ENCODE data around the gene LASP1NB.

The LASP1NB gene

DNA sequence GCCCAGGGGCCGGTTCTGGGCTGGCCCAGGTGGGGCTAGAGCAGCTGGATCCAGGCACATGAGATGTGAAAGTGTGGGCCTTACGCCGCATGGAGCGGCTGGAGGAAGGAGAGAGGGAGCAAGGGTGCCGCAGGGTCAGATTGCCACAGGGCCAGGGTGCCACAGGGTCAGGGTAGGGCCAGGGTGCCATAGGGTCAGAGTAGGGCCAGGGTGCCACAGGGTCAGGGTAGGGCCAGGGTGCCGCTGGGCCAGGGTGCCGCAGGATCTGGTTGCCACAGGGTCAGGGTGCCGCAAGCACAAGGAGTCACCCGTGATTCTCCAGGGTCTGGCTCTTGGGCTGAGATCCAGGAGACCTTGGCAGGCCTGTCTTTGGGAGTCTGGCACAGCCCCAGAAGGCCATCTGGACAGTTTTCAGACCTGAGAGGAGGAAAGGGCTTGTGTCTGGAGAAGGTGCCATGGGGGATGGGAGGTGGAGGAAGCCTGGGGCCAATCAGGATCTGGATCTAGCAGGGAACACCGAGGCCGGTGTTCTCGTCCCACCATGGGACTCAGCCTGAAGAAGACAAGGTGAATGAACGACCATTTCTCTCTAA, 13.1 kb upstream of the LASP1NB start:
- no peak for DNase-seq (ENCODE audit: low spot score)
- Histone ChIP-seq H3K4me3 (ENCODE audit: low read depth in 1 of 3, low read length in 3 of 3) (no peak overlapping the region), H3K4me1 (ENCODE audit: control insufficient read depth in 4 of 4, insufficient read depth in 4 of 4, low read length in 3 of 4) (peaks cover 17 to 42% (median 29%) of the 10 kb centered on the region in 4 donors), H3K36me3 (ENCODE audit: control insufficient read depth in 4 of 4, insufficient read depth in 3 of 4, low read depth in 1 of 4, low read length in 3 of 4) (peaks cover 10 to 21% (median 15%) of the 10 kb centered on the region in 4 donors), H3K27me3 (ENCODE audit: control insufficient read depth in 4 of 4, insufficient read depth in 4 of 4, low read length in 3 of 4) (no peaks in the 10 kb centered on the region), H3K9ac (ENCODE audit: low read depth in 1 of 2, low read length in 2 of 2) (no peak overlapping the region), H3K9me3 (ENCODE audit: control insufficient read depth in 4 of 4, low read length in 3 of 4) (no peaks in the 10 kb centered on the region), H3K27ac (ENCODE audit: low read depth in 1 of 2, low read length in 2 of 2) (peak overlapping the region in 1 of 2 donors; percentile 15)
- WGBS: 33% methylated on average over 13 of the region's 13 CpGs
- TF ChIP-seq GABPA (IDR thresholded peaks at IDR 0.05 in 1 of 2, conservative IDR thresholded peaks at IDR 0.05 in 1 of 2) (no peak), NR2F2 (IDR thresholded peaks at IDR 0.05) (peak; percentile 99), HNF4G (IDR thresholded peaks at IDR 0.05) (peak; percentile 64), FOXA2 (IDR thresholded peaks at IDR 0.05) (no peak), RAD21 (IDR thresholded peaks at IDR 0.05) (peak; percentile 25 to 63), JUND (IDR thresholded peaks at IDR 0.05) (no peak), HNF4A (conservative IDR thresholded peaks at IDR 0.05) (peak; percentile 91), EGR1 (IDR thresholded peaks at IDR 0.05; ENCODE audit: low read depth in 2 of 2) (no peak), SP1 (IDR thresholded peaks at IDR 0.05) (peak; percentile 78), YY1 (IDR thresholded peaks at IDR 0.05) (no peak), RXRA (IDR thresholded peaks at IDR 0.05) (peak; percentile 100)
- TF ChIP-seq, protein P1, sequence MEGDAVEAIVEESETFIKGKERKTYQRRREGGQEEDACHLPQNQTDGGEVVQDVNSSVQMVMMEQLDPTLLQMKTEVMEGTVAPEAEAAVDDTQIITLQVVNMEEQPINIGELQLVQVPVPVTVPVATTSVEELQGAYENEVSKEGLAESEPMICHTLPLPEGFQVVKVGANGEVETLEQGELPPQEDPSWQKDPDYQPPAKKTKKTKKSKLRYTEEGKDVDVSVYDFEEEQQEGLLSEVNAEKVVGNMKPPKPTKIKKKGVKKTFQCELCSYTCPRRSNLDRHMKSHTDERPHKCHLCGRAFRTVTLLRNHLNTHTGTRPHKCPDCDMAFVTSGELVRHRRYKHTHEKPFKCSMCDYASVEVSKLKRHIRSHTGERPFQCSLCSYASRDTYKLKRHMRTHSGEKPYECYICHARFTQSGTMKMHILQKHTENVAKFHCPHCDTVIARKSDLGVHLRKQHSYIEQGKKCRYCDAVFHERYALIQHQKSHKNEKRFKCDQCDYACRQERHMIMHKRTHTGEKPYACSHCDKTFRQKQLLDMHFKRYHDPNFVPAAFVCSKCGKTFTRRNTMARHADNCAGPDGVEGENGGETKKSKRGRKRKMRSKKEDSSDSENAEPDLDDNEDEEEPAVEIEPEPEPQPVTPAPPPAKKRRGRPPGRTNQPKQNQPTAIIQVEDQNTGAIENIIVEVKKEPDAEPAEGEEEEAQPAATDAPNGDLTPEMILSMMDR (IDR thresholded peaks at IDR 0.05; ENCODE audit: low read depth, low read length, missing input control): no peak
- TF ChIP-seq, protein P2, sequence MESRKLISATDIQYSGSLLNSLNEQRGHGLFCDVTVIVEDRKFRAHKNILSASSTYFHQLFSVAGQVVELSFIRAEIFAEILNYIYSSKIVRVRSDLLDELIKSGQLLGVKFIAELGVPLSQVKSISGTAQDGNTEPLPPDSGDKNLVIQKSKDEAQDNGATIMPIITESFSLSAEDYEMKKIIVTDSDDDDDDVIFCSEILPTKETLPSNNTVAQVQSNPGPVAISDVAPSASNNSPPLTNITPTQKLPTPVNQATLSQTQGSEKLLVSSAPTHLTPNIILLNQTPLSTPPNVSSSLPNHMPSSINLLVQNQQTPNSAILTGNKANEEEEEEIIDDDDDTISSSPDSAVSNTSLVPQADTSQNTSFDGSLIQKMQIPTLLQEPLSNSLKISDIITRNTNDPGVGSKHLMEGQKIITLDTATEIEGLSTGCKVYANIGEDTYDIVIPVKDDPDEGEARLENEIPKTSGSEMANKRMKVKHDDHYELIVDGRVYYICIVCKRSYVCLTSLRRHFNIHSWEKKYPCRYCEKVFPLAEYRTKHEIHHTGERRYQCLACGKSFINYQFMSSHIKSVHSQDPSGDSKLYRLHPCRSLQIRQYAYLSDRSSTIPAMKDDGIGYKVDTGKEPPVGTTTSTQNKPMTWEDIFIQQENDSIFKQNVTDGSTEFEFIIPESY (IDR thresholded peaks at IDR 0.05): peak; percentile 58
- TF ChIP-seq, protein P3, sequence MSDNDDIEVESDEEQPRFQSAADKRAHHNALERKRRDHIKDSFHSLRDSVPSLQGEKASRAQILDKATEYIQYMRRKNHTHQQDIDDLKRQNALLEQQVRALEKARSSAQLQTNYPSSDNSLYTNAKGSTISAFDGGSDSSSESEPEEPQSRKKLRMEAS (IDR thresholded peaks at IDR 0.05): peak; percentile 77
- TF ChIP-seq, protein P4, sequence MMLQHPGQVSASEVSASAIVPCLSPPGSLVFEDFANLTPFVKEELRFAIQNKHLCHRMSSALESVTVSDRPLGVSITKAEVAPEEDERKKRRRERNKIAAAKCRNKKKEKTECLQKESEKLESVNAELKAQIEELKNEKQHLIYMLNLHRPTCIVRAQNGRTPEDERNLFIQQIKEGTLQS (IDR thresholded peaks at IDR 0.05): peak; percentile 11

DNA sequence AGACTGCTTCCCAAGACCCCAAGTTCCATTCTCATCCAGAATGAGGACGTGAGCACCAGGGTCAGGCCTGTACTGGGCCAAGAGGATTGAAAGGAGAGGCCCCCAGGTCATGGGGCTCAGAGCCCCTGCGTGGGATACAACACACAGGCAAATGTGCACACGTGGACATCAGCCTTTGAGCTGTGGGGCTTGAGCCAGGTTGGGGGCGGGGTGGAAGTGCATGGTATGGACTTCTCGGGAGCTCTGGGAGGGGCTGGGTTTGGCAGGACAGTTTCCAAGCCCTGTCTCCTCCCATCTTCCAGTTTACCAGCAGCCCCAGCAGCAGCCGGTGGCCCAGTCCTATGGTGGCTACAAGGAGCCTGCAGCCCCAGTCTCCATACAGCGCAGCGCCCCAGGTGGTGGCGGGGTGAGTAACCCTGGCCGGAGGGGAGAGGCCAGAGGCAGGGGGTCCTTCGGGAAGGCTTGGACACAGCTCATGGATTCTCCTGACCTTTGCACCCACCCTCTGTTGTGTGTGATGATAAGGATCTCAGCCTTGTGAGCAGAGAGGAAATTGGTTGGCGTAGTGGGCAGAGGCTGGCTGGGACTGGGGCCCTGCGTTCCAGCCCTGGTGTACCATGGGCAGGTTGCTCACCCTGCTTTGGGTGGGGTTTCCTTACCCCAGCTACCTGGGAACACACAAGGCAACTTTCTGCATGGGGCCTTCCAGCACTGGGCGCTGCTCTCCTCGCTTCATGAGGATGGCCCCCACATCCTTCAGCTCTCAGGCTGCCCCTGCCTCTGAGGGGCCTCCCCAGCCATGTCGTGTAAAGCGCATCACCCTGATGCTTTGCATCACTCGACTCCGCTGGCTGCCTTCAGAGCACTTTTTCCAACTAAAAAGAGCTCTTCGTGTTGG, 10.4 kb upstream of the LASP1NB start:
- Histone ChIP-seq H3K36me3 (ENCODE audit: control insufficient read depth in 4 of 4, insufficient read depth in 3 of 4, low read depth in 1 of 4, low read length in 3 of 4) (peaks cover 10 to 42% (median 25%) of the 10 kb centered on the region in 4 donors), H3K4me3 (ENCODE audit: low read depth in 1 of 3, low read length in 3 of 3) (peak overlapping the region in 1 of 3 donors; percentile 20), H3K27ac (ENCODE audit: low read depth in 1 of 2, low read length in 2 of 2) (peak overlapping the region in 1 of 2 donors; percentile 57), H3K9ac (ENCODE audit: low read depth in 1 of 2, low read length in 2 of 2) (no peak overlapping the region), H3K4me1 (ENCODE audit: control insufficient read depth in 4 of 4, insufficient read depth in 4 of 4, low read length in 3 of 4) (peaks cover 17 to 49% (median 31%) of the 10 kb centered on the region in 4 donors), H3K27me3 (ENCODE audit: control insufficient read depth in 4 of 4, insufficient read depth in 4 of 4, low read length in 3 of 4) (no peaks in the 10 kb centered on the region), H3K9me3 (ENCODE audit: control insufficient read depth in 4 of 4, low read length in 3 of 4) (no peaks in the 10 kb centered on the region)
- WGBS: 63% methylated on average over 20 of the region's 20 CpGs
- DNase-seq (ENCODE audit: low spot score): no peak
- peak; percentile 43 for TF ChIP-seq SP1 (IDR thresholded peaks at IDR 0.05)
- TF ChIP-seq, protein P3 (IDR thresholded peaks at IDR 0.05): no peak
- peak; percentile 31 for TF ChIP-seq YY1 (IDR thresholded peaks at IDR 0.05)
- TF ChIP-seq, protein P1 (IDR thresholded peaks at IDR 0.05; ENCODE audit: low read depth, low read length, missing input control): no peak
- peak in 1 of 2 donors; percentile 52 for TF ChIP-seq RAD21 (IDR thresholded peaks at IDR 0.05)
- TF ChIP-seq, protein P5, sequence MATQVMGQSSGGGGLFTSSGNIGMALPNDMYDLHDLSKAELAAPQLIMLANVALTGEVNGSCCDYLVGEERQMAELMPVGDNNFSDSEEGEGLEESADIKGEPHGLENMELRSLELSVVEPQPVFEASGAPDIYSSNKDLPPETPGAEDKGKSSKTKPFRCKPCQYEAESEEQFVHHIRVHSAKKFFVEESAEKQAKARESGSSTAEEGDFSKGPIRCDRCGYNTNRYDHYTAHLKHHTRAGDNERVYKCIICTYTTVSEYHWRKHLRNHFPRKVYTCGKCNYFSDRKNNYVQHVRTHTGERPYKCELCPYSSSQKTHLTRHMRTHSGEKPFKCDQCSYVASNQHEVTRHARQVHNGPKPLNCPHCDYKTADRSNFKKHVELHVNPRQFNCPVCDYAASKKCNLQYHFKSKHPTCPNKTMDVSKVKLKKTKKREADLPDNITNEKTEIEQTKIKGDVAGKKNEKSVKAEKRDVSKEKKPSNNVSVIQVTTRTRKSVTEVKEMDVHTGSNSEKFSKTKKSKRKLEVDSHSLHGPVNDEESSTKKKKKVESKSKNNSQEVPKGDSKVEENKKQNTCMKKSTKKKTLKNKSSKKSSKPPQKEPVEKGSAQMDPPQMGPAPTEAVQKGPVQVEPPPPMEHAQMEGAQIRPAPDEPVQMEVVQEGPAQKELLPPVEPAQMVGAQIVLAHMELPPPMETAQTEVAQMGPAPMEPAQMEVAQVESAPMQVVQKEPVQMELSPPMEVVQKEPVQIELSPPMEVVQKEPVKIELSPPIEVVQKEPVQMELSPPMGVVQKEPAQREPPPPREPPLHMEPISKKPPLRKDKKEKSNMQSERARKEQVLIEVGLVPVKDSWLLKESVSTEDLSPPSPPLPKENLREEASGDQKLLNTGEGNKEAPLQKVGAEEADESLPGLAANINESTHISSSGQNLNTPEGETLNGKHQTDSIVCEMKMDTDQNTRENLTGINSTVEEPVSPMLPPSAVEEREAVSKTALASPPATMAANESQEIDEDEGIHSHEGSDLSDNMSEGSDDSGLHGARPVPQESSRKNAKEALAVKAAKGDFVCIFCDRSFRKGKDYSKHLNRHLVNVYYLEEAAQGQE (IDR thresholded peaks at IDR 0.05): no peak
- peak; percentile 63 to 80 for TF ChIP-seq RXRA (IDR thresholded peaks at IDR 0.05)
- peak; percentile 14 for TF ChIP-seq NR2F2 (IDR thresholded peaks at IDR 0.05)
- no peak for TF ChIP-seq FOXA2 (IDR thresholded peaks at IDR 0.05)
- TF ChIP-seq, protein P4 (IDR thresholded peaks at IDR 0.05): no peak
- no peak for TF ChIP-seq JUND (IDR thresholded peaks at IDR 0.05)
- no peak for TF ChIP-seq TAF1 (conservative IDR thresholded peaks at IDR 0.05)
- no peak for TF ChIP-seq EGR1 (IDR thresholded peaks at IDR 0.05; ENCODE audit: low read depth in 2 of 2)
- TF ChIP-seq FOXA1 (IDR thresholded peaks at IDR 0.05): no peak
